ENCODE results near the gene ZG16B.

The ZG16B gene

GRCh38 chr16:2806286-2806685 lies 23.8 kb upstream of the ZG16B start:
- DNase-seq (ENCODE audit: low read depth) = no peak

- DNase-seq (ENCODE audit: low read depth) = no peak
These were observed 21.9 kb upstream of the ZG16B start for GRCh38 chr16:2808181-2808580.

- DNase-seq (ENCODE audit: low read depth) = no peak
These were observed 20.8 kb upstream of the ZG16B start for GRCh38 chr16:2809149-2809760.

- no peak for DNase-seq (ENCODE audit: low read depth)
These were observed 19.5 kb upstream of the ZG16B start for GRCh38 chr16:2810651-2811050.

GRCh38 chr16:2811703-2812471 lies 18.2 kb upstream of the ZG16B start:
- DNase-seq (ENCODE audit: low read depth) = no peak

GRCh38 chr16:2813771-2814221 lies 16.3 kb upstream of the ZG16B start:
- no peak for DNase-seq (ENCODE audit: low read depth)

- no peak for DNase-seq (ENCODE audit: low read depth)
These were observed 15.4 kb upstream of the ZG16B start for GRCh38 chr16:2814551-2815298.

GRCh38 chr16:2815299-2815771 lies 14.8 kb upstream of the ZG16B start:
- DNase-seq (ENCODE audit: low read depth) = no peak

- DNase-seq (ENCODE audit: low read depth) = no peak
These were observed 13.3 kb upstream of the ZG16B start, which contains the start of gene PRSS21 for GRCh38 chr16:2816751-2817339. TSS of gene PRSS21 (plus strand) at chr16:2817237. CDS start at chr16:2817269, 32 bp downstream.

- no peak for DNase-seq (ENCODE audit: low read depth)
These were observed 12.5 kb upstream of the ZG16B start for GRCh38 chr16:2817340-2818271.

- DNase-seq (ENCODE audit: low read depth) = no peak
These were observed 11.7 kb upstream of the ZG16B start for GRCh38 chr16:2818272-2818876.

GRCh38 chr16:2819179-2819938 lies 10.7 kb upstream of the ZG16B start:
- no peak for DNase-seq (ENCODE audit: low read depth)

GRCh38 chr16:2819939-2820835 lies 9.9 kb upstream of the ZG16B start:
- DNase-seq (ENCODE audit: low read depth) = no peak

GRCh38 chr16:2820836-2821486 lies 9.1 kb upstream of the ZG16B start:
- no peak for DNase-seq (ENCODE audit: low read depth)

GRCh38 chr16:2821487-2822157 lies 8.5 kb upstream of the ZG16B start:
- no peak for DNase-seq (ENCODE audit: low read depth)

GRCh38 chr16:2822158-2822495 lies 8.0 kb upstream of the ZG16B start:
- DNase-seq (ENCODE audit: low read depth) = no peak

- no peak for DNase-seq (ENCODE audit: low read depth)
These were observed 7.6 kb upstream of the ZG16B start for GRCh38 chr16:2822496-2822895.

GRCh38 chr16:2824626-2825025 lies 5.5 kb upstream of the ZG16B start:
- DNase-seq (ENCODE audit: low read depth) = no peak
